PFSK-1 (cell line): ENCODE data around the gene CD300A.

Experiments
- FOXP2 ChIP-seq: optimal IDR thresholded peaks from 2 replicates; pipeline ENCODE3; 2011; ENCODE audit warnings: borderline replicate concordance, control low read depth, inconsistent platforms; ENCODE audit not compliant: insufficient read depth; ENCODE audit errors: extremely low read length, extremely low read depth
- POLR2AphosphoS5 ChIP-seq: IDR thresholded peaks from 2 replicates; pipeline ENCODE4 v1.6.1; 2012; ENCODE audit warnings: low read depth, mild to moderate bottlenecking, control low read depth, low read length, moderate library complexity
- REST ChIP-seq, 2 experiments: IDR thresholded peaks; 2 replicates each; pipeline versions ENCODE4 v1.6.1 to v1.8.0; 2011 to 2012; ENCODE audit warnings: low read depth in 2 of 2, low read length in 2 of 2, control low read depth in 1 of 2, inconsistent platforms in 1 of 2, mild to moderate bottlenecking in 1 of 2, moderate library complexity in 1 of 2; ENCODE audit not compliant: insufficient read depth in 1 of 2
- TAF1 ChIP-seq: IDR thresholded peaks from 2 replicates; pipeline ENCODE4 v1.6.1; 2012; ENCODE audit warnings: low read length, control low read depth, borderline replicate concordance; ENCODE audit not compliant: insufficient read depth

GRCh38 chr17:74484066-74484465 is 17.6 kb downstream of the CD300A start:
- TF ChIP-seq POLR2AphosphoS5 (no peak), REST (IDR thresholded peaks at IDR 0.05; ENCODE audit: insufficient read depth in 1 of 2, low read depth in 2 of 2, low read length in 2 of 2) (no peak), TAF1 (no peak), FOXP2 (no peak)
